ENCODE results near the gene AGAP1. TPM values are rescaled to one million over a fixed set of nuclear protein-coding genes. Genes with fewer than 3 reads are reported as not detected.

The AGAP1 gene
- total RNA-seq, 1 experiment from 2014 or later, result 25.8 TPM

- H2BK15ac ChIP-seq (ENCODE audit: low read depth, low read length), result no peak overlapping the region
- no peak overlapping the region for H3T11ph ChIP-seq (ENCODE audit: low read length)
- no peaks in the 10 kb centered on the region for H3K23me2 ChIP-seq (ENCODE audit: insufficient read length, low read depth, low read length, poor library complexity, severe bottlenecking)
- no peak overlapping the region for H4K91ac ChIP-seq (ENCODE audit: insufficient read length, low read depth, low read length)
- Mint-ChIP-seq H3K4me3 (no peak overlapping the region), H3K27ac (0 out of 7 replicates have a peak overlapping the region, but pooled peaks of 1 of the 3 experiments have one; percentile 1), H3K36me3 (ENCODE audit: insufficient read depth in 1 of 3, low read depth in 3 of 3) (peaks cover 0 to 5% (median 3%) of the 10 kb centered on the region in 3 experiments; a peak in 3 of 7 replicates), H3K27me3 (ENCODE audit: low read depth) (no peaks in the 10 kb centered on the region), H3K9me3 (no peaks in the 10 kb centered on the region), H3K4me1 (peaks cover 36 to 51% of the 10 kb centered on the region in 2 experiments)
- H3K4ac ChIP-seq (ENCODE audit: low read depth, low read length), result no peak overlapping the region
- no peak overlapping the region for H2AK5ac ChIP-seq (ENCODE audit: insufficient read length, low read length)
- peaks cover 2% of the 10 kb centered on the region for H3K79me1 ChIP-seq (ENCODE audit: insufficient read depth, low read depth, low read length, poor library complexity, severe bottlenecking)
- H3K9ac ChIP-seq (ENCODE audit: extremely low read depth, insufficient read length, low read length), result no peak overlapping the region
- peaks cover 13% of the 10 kb centered on the region; the same call in 1 of the 2 replicates for H3K4me1 ChIP-seq (ENCODE audit: insufficient read depth, low read length)
- no peak overlapping the region for H3K14ac ChIP-seq (ENCODE audit: insufficient read depth, low read length)
- H3K18ac ChIP-seq (ENCODE audit: insufficient read length, low read depth, low read length), result no peak overlapping the region
- H3K79me2 ChIP-seq (ENCODE audit: insufficient read depth, low read length), result peaks cover 8% of the 10 kb centered on the region; the same call in 1 of the 2 replicates
- no peak overlapping the region for H4K5ac ChIP-seq (ENCODE audit: insufficient read length, low read depth, low read length)
- no peak for TF ChIP-seq CTCF (conservative IDR thresholded peaks at IDR 0.05)
- no peak overlapping the region for H2BK120ac ChIP-seq (ENCODE audit: low read depth, low read length, poor library complexity, severe bottlenecking)
- WGBS (ENCODE audit: extremely low coverage, insufficient read length, low lambda C conversion rate), result no CpG with 5 or more reads among the region's 9 CpGs
- no peak overlapping the region for H3K27ac ChIP-seq (ENCODE audit: insufficient read length, low read depth, low read length)
- H3K23ac ChIP-seq (ENCODE audit: insufficient read length, low read depth, low read length), result no peak overlapping the region
- no peak overlapping the region for H4K8ac ChIP-seq (replicated peaks; ENCODE audit: insufficient read length, low read depth, low read length)
- H3K4me2 ChIP-seq (ENCODE audit: insufficient read depth, insufficient read length, low read length), result no peak overlapping the region
- H2AFZ ChIP-seq (ENCODE audit: low read length), result no peak overlapping the region
- H3K56ac ChIP-seq (ENCODE audit: insufficient read length, low read depth, low read length), result no peak overlapping the region
- no peak overlapping the region for H2BK5ac ChIP-seq (ENCODE audit: insufficient read length, low read length)
- no peaks in the 10 kb centered on the region for H3K27me3 ChIP-seq (ENCODE audit: insufficient read depth, low read length)
- H3K9me3 ChIP-seq (ENCODE audit: control insufficient read depth, low read depth, low read length), result no peaks in the 10 kb centered on the region
- H4K20me1 ChIP-seq (ENCODE audit: control insufficient read depth, insufficient read depth, insufficient read length), result no peaks in the 10 kb centered on the region
- H2BK12ac ChIP-seq (ENCODE audit: insufficient read length, low read depth, low read length), result no peak overlapping the region
- DNase-seq, result no peak
- no peak overlapping the region for H2BK20ac ChIP-seq (ENCODE audit: low read depth, low read length, poor library complexity, severe bottlenecking)
Measured at GRCh38 chr2:235587202-235587601, 93.4 kb downstream of the AGAP1 start.

Measured in H9 (cell line).